Lung (tissue), 12 donors: Measurements from ENCODE around the gene KRT80. TPM values are rescaled to one million over a fixed set of nuclear protein-coding genes. Genes with fewer than 3 reads are reported as not detected.
A peak's percentile ranks its signal among the peaks of the same experiment; 100 is the strongest.

Experiments
- ATAC-seq: fragments of 200-7000 bp; cut with Tn5 transposase; one replicate; pipeline ENCODE4 v1.9.1; 2020; ENCODE audit warnings: moderate number of reproducible peaks; ENCODE audit not compliant: insufficient read depth, low FRiP score
- DNase-seq, 3 donors: peaks; one replicate each; pipeline ENCODE4 v3.0.0-alpha.2; 2013 to 2017
- H3K27ac ChIP-seq, 2 donors: one replicate each; pipeline ENCODE4 v1.5.1; 2013; ENCODE audit warnings: mild to moderate bottlenecking in 2 of 2, moderate library complexity in 2 of 2, control low read depth in 1 of 2, inconsistent platforms in 1 of 2, low read depth in 1 of 2, low read length in 1 of 2
- H3K27me3 ChIP-seq, 3 donors: one replicate each; pipeline ENCODE4 v1.5.1; 2013; ENCODE audit warnings: low read length in 2 of 3; ENCODE audit not compliant: control insufficient read depth in 3 of 3, insufficient read depth in 3 of 3
- H3K36me3 ChIP-seq, 4 donors: one replicate each; pipeline ENCODE4 v1.5.1; 2013; ENCODE audit warnings: low read length in 4 of 4, mild to moderate bottlenecking in 1 of 4, moderate library complexity in 1 of 4; ENCODE audit not compliant: control insufficient read depth in 4 of 4, insufficient read depth in 4 of 4
- H3K4me1 ChIP-seq, 5 donors: one replicate each; pipeline ENCODE4 v1.5.1; 2013; ENCODE audit warnings: low read length in 5 of 5, mild to moderate bottlenecking in 2 of 5, moderate library complexity in 1 of 5; ENCODE audit not compliant: control insufficient read depth in 5 of 5, insufficient read depth in 5 of 5
- H3K4me3 ChIP-seq: one replicate; pipeline ENCODE4 v1.5.1; 2013; ENCODE audit warnings: mild to moderate bottlenecking, control low read depth, moderate library complexity
- H3K9ac ChIP-seq, 2 donors: one replicate each; pipeline ENCODE4 v1.5.1; 2013; ENCODE audit warnings: low read length in 2 of 2, control low read depth in 1 of 2; ENCODE audit not compliant: insufficient read depth in 1 of 2
- H3K9me3 ChIP-seq, 4 donors: one replicate each; pipeline ENCODE4 v1.5.1; 2013; ENCODE audit warnings: low read length in 3 of 4, mild to moderate bottlenecking in 1 of 4, moderate library complexity in 1 of 4; ENCODE audit not compliant: control insufficient read depth in 4 of 4, insufficient read depth in 3 of 4
- WGBS, 2 donors: extraction: QIAGEN DNeasy Blood & Tissue Kit; methylation state at CpG; one replicate each; pipeline ENCODE4 v1.1.7; 2013; 5-methylcytosine and 5-hydroxymethylcytosine counted together
- polyA plus RNA-seq, 2 donors: library from polyadenylated mRNA; stranded (reverse); fragments of 200-250 nt; gene quantifications; one replicate each; pipeline ENCODE4 v1.2.1, GENCODE V29; 2013
- total RNA-seq, 2 donors: library from RNA; depleted of rRNA in 1 of 2; stranded (reverse); fragments of >200 nt in 1 of 2; gene quantifications; one replicate each; pipeline ENCODE4 v1.2.1, GENCODE V29; 2014 to 2021
- TF ChIP-seq, protein P1 (sequence below): IDR thresholded peaks from 2 replicates; pipeline ENCODE4 v1.5.1; 2012; ENCODE audit warnings: mild to moderate bottlenecking; ENCODE audit errors: control extremely low read depth, extremely low read depth
- donor health status: control.
- donor health status: control.
- donor health status: Bipolar disorder and iron deficiency.
- donor health status: healthy.
- donor health status: DM: yes; HTN: yes; CAD: no.

The KRT80 gene
- total and polyA plus RNA-seq, 4 donors = 1.8 to 15.5 (median 8.6) TPM

DNA sequence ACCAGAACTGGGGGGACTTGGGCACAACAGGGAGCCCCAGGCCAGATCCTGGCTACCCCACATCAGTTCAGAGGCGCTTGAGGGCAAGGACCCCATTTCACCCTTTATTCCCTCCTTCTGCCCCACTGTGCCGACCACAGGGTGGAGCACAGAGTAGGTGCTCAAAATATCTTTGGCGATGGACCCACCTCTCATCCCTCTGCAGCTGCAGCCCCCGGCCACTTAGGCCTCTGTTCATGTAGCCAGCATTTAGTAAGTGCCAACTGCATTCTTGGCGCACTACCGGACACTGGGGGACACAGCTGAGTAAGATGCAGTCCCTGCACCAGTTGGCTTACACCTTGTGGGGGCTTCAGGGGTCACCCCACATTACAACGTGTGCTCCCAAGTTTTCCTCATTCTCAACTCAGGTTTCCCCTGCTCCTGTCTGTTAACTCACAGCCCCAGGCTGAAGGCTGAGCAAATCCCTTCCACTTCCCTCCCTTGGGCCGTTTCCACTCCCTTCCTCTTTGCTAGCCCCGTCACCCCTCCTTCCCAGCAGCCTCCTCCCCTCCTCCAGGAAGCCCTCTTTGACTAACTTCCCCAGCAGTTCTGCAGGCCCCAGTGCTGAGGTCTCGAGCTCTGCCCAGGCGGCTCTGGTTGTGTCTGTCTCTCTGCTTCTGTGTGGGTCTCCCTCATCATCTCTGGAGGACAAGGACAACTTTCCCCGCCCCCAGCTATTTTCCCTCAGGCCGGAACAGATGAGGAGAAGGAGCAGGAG lies 26.5 kb downstream of the KRT80 start:
- no peak overlapping the region for H3K27ac ChIP-seq
- DNase-seq (no peak), ATAC-seq (no peak)
- no peaks in the 10 kb centered on the region for H3K27me3 ChIP-seq
- H3K4me3 ChIP-seq = no peak overlapping the region
- H3K9ac ChIP-seq = no peak overlapping the region
- TF ChIP-seq, protein P1, sequence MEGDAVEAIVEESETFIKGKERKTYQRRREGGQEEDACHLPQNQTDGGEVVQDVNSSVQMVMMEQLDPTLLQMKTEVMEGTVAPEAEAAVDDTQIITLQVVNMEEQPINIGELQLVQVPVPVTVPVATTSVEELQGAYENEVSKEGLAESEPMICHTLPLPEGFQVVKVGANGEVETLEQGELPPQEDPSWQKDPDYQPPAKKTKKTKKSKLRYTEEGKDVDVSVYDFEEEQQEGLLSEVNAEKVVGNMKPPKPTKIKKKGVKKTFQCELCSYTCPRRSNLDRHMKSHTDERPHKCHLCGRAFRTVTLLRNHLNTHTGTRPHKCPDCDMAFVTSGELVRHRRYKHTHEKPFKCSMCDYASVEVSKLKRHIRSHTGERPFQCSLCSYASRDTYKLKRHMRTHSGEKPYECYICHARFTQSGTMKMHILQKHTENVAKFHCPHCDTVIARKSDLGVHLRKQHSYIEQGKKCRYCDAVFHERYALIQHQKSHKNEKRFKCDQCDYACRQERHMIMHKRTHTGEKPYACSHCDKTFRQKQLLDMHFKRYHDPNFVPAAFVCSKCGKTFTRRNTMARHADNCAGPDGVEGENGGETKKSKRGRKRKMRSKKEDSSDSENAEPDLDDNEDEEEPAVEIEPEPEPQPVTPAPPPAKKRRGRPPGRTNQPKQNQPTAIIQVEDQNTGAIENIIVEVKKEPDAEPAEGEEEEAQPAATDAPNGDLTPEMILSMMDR = no peak
- H3K4me1 ChIP-seq = peaks cover 0 to 7% (median 0%) of the 10 kb centered on the region in 5 donors
- H3K36me3 ChIP-seq = no peaks in the 10 kb centered on the region
- WGBS, 2 donors = 77% methylated on average over 13 of the region's 13 CpGs
- no peaks in the 10 kb centered on the region for H3K9me3 ChIP-seq

DNA sequence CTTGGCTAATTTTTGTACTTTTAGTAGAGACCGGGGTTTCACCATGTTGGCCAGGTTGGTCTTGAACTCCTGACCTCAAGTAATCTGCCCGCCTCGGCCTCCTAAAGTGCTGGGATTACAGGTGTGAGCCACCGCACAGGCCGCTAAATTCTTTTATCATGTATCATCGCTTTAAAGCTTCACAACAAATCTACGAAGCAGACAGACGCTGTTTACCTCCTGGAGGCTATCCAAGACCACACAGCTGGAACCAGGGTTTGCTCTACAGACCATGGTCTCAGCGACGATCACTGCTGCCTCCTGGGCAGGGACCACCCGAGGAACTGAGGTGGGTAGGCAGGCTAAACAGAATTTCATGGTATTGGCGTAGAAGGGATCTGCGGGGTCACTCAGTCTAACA lies 27.2 kb downstream of the KRT80 start:
- 74 to 79% methylated on average over 13 of the region's 13 CpGs for WGBS, 2 donors
- Histone ChIP-seq H3K36me3 (no peaks in the 10 kb centered on the region), H3K27me3 (no peaks in the 10 kb centered on the region), H3K9ac (no peak overlapping the region), H3K4me3 (no peak overlapping the region), H3K27ac (no peak overlapping the region), H3K4me1 (peaks cover 0 to under 1% (median 0%) of the 10 kb centered on the region in 5 donors), H3K9me3 (no peaks in the 10 kb centered on the region)
- TF ChIP-seq, protein P1 = no peak
- ATAC-seq (no peak), DNase-seq (peak in 2 of 3 donors; percentile 39 to 54)

DNA sequence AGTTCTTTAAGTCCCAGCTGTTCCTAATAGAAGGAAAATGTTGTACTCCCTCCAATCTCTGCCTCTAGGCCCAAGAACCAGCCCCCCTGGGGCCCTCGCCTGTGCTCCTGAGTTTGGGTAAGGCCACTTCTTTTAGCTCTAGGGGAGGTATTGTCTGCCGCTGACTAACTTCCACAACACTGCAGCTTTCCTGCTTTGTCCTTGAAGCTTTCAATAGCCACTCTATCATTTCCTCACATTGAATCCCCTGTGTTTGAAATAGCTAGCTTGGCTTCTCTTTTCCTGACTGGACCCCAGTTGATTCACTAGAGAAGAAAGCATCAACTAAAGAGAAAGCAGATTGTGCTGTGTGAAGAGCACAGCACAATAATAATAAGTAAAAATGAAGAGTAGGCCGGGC lies 28.8 kb downstream of the KRT80 start:
- Histone ChIP-seq H3K9me3 (no peaks in the 10 kb centered on the region), H3K4me3 (no peak overlapping the region), H3K27ac (no peak overlapping the region), H3K27me3 (no peaks in the 10 kb centered on the region), H3K9ac (no peak overlapping the region), H3K4me1 (no peaks in the 10 kb centered on the region), H3K36me3 (no peaks in the 10 kb centered on the region)
- no peak for DNase-seq
- ATAC-seq = no peak
- TF ChIP-seq, protein P1 = no peak
- WGBS, 2 donors = 80 to 84% methylated on average over 3 of the region's 3 CpGs

DNA sequence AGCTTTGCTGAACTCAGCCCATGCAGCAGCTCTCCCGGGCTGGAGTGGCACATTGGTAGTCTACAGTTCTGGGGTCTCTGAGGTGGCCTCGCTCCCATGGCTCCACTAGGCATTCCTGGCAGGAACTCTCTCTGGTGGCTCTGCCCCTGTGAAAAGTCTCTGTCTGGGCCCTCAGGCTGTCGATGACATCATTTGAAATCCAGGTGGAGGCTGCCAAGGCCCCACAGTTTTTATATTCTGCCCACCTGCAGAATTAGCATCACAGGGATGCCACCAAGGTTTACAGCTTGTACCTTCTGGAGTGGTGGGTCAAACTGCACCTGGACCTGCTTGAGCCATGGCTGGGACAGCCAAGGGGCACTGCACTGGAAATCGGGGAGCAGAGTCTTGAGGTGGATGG lies 31.6 kb downstream of the KRT80 start:
- Histone ChIP-seq H3K36me3 (no peaks in the 10 kb centered on the region), H3K4me3 (no peak overlapping the region), H3K27ac (no peak overlapping the region), H3K9ac (no peak overlapping the region), H3K27me3 (no peaks in the 10 kb centered on the region), H3K4me1 (no peaks in the 10 kb centered on the region), H3K9me3 (no peaks in the 10 kb centered on the region)
- DNase-seq = no peak
- WGBS, 2 donors = 97% methylated on average over 4 of the region's 4 CpGs
- no peak for ATAC-seq
- TF ChIP-seq, protein P1 = no peak
